M059J (cell line): ENCODE measurements around the gene GART. TPM values are rescaled to one million over a fixed set of nuclear protein-coding genes. Genes with fewer than 3 reads are reported as not detected.
"Not testable (repeated sequence)": the region's sequence is repeated elsewhere in the genome, so short reads cannot be mapped to it uniquely, and the experiment has no call there.

ENCODE experiments used
- DNase-seq: peaks from one replicate; pipeline ENCODE4 v3.0.0-alpha.2; 2012; ENCODE audit warnings: low read depth
- total RNA-seq: library from RNA; depleted of rRNA; stranded (reverse); fragments of >200 nt; shearing (Covaris generic); gene quantifications from 2 replicates; pipeline ENCODE4 v1.2.3, GENCODE V29; 2014

GART gene
- total RNA-seq, 1 experiment from 2014 or later = 114 TPM

DNA sequence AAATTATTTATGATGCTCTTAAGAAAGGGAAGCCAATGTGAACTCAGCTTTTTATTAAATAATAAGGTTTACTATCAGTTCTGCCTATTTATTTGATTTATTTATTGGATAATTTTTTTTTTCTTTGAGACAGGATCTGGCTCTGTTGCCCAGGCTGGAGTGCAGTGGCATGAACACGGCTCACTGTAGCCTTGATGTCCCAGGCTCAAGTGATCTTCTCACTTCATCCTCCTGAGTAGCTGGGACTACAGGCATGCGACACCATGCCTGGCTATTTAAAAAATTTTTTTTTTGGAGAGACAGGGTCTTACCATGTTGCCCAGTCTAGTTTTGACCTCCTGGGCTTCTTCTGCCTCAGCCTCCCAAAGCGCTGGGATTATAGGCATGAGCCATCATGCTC, 29.4 kb downstream of the GART start:
- no peak for DNase-seq

DNA sequence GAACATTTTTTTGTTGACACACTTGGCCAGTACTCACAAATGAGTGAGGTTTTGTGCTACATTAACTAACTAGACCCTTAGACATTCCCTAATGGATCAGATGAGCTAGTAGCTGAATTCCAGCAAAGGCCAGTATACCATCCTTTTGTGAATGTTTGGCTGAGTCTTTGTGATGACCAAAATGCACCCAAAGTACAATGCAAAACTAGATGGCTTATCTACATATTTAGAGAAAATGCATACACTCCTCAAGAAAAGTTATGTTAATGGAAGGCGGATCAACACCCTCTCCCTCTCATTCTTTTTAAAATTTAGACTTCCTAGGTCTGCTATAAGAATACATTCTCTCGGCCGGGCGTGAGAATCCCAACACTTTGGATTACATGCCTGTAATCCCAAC, 30.3 kb downstream of the GART start:
- no peak for DNase-seq

DNA sequence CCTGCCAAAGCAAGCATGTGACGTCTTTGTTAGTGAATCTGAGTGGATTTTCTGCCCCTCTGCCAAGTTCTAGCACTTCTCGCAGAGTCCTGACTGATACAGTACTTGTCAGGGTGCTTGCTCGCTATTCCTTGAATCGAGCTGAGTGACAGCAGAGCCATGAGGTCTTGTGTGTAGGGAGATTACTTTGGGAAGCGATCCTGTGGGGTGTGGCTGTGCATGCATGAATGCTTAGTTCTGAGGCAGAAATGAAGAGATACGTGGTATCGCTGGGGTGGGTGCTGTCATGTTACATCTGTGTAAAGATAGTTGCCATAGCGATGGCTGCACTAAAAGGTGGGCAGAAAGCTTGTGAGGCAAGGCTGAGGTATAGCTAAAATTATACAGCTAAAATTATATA, 31.1 kb downstream of the GART start:
- DNase-seq = no peak

DNA sequence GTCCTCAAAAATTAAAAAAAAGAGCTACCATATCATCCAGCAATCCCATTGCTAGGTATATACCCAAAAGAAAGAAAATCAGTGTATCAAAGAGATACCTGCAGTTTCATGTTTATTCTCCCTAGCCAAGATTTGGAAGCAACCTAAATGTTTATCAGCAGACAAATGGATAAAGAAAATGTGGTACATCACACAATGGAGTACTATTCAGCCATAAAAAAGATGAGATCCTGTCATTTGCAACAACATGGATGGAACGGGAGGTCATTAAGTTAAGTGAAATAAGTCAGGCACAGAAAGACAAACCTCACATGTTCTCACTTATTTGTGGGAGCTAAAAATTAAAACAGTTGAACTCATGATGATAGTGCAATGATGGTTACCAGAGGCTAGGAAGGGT, 34.9 kb downstream of the GART start:
- DNase-seq = not testable (repeated sequence)

DNA sequence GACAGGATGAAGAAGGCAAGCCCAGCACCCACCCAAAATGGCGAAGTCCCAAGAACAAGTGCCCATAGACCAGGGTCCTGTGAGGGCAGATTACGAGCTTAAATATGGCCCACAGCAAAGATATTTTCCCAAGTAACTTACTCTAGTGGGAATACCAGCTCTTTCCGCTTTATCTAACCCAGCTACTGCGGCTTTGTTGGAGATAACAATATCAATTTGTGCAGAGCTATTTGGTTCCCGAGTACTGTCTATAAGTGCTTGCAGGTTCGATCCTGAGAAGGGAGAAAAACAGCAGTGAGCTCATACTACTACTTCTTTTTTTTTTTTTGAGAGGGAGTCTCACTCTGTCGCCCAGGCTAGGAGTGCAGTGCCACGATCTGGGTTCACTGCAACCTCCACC, 36.1 kb downstream of the GART start:
- DNase-seq = no peak

DNA sequence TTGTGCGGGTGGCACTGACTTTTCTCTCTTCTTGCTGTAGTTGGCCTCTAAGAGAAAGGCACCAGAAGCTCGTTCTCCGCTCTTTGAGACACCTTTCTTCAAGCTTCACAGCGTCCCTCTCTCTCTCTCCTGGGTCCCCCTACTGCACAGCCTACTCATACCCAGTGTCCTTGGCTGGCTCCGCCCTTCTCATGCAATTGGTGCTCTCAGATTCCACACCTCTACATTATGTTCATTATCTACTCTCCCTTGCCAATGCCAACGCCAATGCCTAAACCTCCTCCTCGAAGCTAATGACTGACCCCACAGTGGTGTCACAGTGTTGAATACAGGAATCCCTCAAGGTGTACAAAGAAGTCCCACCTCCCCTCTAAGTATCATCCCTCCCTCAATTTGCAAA, 45.6 kb downstream of the GART start:
- no peak for DNase-seq

DNA sequence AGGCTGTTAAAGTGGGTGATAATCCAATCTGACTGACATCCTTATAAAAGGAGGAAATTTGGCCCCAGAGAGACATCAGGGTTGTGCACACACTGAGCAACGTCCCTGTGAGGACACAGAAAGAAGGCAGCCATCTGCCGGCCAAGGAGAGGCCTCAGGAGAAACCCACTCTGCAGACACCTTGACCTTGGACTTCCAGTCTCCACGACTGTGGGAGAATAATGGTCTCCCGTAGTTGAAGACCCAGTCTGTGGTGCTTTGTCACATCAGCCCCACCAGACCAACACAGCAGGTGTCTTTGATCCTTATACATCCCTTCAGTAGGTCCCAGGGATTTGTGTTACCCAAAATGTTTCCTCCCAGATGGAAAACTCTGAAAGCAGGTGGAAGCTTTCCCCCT, 46.2 kb downstream of the GART start:
- no peak for DNase-seq

DNA sequence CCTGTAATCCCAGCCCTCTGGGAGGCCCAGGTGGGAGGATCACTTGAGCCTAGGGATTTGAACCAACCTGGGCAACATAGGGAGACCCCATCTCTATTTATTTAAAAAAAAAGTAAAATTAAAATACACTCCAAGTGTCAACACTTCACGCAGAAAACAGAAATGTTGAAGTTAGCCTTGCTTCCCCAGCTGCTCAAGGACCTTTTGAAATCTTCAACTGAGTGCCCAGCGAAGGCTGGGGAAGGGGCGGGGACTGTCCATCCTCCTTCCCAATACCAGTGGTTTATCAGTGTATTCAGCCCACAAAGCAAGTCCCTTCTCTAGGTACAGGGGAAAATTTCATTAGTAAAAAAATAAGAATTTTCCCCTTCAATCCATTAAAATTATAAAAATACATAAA, 48.2 kb downstream of the GART start:
- no peak for DNase-seq

DNA sequence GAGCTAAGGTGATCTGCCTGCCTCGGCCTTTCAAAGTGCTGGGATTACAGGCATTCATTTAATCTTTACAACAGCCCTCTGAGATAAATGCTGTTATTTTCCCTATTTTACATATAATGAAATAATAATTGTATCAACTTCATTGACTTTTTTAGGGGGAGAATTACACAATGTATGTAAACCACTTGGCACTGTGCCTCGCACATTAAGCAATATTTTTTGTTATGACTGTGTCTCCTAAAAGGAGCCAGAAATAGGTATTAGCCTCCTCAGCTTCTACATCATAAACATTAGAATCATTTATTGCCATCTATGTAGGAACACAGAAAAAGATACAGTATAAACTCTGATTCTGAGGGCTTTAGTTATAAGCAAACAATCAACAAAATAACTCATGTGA, 49.3 kb downstream of the GART start:
- DNase-seq = peak; percentile 10

DNA sequence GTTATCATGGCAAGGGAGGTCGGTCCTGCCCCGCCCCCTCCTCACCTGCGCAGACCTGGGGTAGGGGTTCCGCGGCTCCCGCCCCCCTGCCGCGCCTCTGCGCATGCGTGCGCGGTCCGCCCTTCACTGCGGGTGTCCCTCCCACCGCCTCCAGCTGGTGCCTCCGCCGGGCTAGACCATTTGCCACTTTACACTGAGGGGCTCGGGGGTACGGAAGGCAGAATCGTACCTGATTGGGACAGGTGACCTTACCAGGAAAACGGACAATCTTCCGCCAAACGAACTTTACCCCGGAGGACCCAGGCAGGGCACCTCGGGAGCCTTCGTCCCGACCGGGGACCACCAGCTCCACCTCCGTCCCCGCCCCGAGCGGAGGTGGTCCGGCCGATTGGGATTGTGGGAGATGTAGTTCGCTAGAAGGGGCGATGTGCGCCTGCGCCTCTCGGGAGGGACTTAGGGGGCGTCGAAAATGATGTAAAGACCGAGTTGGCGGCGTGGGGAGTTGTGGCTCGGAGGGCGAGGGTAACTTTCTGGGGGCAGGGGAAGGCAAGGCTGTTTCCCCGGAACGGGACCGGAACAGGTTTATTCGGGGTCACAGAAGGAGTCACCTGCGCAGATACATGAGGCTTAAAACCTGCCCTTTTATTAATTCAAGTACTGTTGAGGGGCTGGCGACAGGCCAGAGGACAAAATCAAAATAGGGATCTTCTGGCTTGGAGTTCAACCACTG, 50.4 kb downstream of the GART start, which contains the start of gene DNAJC28:
TSS of gene DNAJC28 (minus strand) at position 344 of the 730 bp plus-strand sequence. CDS start 2,323 bp downstream, outside the sequence.
- DNase-seq = peak; percentile 90

DNA sequence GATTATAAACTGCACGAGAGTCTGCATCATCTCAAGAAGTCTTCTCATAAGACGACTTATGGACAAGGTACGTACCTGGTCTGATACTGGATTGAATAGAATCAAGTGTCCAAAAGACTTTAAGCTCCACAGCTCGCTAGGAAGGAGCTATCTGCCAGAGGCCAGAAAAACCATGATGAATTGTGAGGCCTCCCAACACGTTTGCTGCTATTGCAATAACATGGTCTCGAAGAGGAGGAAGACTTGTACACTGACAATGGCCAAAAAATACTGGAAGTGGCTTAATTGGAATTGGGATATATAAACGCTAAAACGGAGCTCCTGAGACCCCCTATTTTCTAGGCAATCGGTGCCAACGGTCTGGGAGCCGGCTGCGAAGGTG, 50.9 kb downstream of the GART start:
- DNase-seq = peak; percentile 17

DNA sequence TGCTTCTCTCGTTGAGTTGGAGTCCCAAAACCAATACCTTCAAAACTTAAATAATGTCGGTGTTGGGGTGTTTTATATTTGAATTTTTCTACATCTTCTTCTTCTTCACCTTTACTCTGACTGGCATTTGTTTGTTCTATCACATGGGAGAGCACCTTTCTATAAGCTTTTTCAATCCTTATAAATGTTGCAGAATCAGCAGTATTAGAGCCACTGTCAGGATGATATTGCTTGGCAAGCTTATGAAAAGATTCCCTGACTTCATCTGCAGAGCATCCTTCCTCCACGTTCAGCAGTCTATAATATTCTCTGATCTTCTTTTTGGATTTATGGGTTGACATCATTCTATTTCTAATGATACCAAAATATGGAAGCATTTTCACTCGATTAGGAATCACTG, 53.0 kb downstream of the GART start:
- no peak for DNase-seq

DNA sequence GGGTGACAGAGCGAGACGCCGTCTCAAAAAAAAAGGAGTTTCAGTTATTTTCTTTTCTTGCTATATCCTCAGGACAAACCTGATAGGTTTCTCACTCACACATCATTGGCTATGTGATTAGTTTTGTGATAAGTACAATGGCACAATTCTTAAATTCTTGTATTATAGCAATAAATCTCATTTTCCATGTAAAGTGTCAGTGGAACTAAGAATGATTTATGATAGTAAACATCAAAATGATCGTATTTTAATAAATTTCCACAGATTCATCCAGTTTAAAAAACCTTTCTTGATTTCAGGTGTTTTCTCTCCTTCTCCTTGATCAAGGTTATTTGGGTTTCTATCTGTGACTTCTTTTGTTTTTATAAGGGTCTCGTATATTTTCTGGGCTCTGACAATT, 53.9 kb downstream of the GART start:
- DNase-seq = no peak

DNA sequence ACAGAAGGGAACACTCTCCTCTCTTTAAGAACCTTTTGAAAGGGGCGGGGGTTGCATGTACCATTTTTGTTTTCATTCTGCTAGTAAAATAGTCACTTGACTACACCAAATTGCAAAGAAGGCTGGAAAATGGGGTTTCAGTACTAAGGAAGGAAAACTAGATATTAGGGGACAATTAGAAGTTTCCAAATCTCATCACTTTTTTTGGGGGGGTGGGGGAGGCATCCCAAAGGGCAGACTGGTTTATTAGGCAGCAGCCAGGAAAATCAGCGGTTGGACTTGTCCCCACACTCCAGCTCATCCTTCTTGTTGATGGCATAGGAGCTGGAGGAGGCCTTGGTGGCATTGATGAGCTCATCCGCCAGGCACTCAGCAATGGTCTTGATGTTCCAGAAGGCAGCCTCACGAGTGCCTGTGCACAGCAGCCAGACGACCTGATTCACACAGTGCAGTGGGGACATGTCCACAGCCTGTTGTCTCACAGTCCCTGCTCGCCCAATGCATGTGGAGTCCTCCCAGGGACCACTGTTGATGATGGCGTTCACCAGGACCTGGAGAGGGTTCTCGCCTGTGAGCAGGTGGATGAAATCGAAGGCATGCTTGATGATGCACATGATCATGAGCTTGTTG, 60.5 kb downstream of the GART start:
- DNase-seq = peak; percentile 29

DNA sequence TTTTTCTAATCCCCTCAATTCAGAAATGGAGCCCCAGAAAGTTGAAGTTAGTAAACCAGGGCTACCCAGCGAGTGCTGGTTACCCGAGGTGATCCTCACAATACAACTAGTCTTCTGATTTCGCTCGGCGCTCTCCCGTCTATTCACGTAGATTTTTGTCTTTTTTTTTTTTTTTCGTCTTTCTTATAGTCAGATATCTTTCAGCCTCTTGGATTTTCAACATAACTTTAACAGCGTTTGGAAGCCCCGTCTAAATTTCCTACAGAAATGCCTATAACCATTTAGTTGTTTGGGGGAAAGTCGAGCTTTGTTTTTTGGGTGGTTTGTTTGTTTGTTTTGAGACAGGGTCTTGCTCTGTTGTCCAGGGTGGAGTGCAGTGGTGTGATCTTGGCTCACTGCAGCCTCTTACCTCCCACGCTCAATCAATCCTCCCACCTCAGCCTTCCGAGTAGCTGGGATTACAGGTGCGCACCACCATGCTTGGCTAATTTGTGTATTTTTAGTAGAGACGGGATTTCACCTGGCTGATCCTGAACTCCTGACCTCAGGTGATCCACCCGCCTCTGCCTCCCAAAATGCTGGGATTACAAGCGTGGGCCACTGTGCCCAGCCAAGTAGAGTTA, 61.3 kb downstream of the GART start:
- no peak for DNase-seq

DNA sequence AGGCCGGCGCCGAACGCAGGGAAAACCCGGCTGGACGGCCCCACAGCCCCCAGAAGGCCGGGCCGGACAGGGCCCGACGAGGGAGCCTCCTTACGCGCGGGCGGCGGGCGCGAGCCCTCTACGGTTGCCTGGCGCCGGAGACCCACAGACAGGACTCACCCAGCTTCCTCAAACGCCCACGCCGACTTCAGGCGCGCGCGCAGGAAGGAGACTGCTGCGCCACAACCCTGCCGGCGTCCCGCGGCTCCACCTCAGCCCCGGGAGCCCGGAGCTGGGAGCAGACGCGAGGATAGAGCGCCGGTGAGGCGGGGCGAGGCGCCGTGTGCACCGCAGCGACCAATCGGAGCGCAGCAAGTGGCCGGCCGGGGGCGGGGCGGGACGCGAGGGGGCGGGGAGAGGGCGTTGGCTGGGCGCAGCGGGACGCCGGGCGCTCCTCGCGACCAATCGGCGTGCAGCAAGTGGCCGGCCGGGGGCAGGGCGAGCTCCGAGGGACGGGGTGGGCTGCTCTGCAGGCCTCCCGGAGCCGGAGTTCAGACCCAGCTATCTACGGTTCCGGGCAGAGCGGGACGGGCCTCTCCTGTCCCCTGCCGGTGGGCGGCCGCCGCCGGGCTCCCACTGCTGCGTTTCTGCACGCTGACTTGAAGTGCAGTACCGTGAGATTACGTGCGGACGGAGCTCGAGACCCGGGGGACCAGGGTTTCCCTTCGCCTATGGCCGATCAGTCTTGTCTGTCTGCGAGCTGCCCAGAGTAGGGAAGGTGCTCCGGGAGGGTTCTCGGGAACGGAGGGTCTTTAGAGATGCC, 62.0 kb downstream of the GART start, which contains the start of gene TMEM50B:
TSS of gene TMEM50B (minus strand) at position 296 of the 802 bp plus-strand sequence. CDS start 11,089 bp downstream, outside the sequence.
- DNase-seq = peak; percentile 94

DNA sequence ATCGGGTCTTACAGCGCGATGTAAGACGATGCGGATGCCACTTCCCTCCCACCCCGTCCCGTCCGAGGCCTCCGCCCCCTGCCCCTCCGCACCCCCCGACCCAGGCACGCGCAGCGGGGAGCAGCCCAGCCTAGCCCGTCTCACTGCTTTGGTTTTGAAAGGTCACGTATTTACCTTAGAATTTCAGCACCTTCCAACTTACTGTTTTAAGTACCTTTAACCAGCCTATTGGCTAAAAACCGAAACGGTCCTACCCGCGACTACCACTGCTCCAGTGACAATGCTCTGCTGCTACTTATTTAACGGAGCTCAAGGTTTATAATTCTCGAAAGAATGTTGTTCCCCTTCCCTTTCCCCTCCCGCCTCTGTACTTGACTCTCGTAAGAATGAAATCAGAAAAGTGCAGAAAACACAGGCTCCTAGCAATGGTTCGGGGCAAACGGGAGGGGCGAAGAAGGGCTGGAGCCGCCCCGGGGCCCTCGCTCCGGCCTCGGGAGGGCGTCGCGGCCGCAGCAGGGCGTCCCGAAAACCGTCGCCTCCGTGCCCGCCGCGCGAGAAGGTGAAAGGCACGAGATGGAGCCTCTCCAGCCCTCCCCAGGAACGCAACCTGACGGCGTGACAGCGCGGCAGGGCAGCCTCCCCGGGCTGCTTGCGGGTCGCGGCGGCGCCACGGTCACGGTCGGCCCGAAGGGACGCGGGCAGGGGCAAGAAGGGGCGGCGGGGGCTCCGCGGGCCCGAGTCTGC, 62.8 kb downstream of the GART start:
- DNase-seq = peak; percentile 59

DNA sequence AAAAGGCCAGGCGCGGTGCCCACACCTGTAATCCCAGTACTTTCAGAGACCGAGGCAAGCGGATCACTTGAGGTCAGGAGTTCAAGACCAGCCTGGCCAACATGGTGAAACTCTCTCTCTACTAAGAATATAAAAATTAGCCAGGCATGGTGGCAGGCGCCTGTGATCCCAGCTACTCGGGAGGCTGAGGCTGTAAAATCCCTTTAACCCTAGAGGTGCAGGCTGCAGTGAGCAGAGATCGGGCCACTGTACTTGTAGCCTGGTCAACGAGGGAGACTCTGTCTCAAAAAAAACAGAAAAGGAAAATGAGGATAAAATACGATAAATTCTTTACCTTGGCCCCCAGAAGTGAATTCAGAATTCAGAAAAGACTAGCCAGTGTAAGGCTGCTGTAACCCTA, 63.7 kb downstream of the GART start:
- DNase-seq = no peak

DNA sequence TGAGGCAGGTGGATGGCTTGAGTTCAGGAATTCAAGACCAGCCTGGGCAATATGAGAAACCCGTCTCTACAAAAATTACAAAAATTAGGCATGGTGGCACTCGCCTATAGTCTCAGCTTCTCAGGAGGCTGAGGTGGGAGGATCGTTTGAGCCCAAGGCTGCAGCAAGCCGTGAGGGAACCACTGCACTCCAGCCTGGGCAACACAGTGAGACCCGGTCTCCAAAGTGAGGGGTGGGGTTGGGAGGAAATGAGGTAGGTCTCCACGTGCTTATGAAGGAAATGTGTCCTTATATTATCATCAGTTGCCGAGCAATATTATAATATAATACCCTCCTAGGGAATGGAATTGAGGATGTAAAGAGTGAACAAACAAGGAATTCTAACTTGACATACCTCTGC, 64.9 kb downstream of the GART start:
- no peak for DNase-seq

DNA sequence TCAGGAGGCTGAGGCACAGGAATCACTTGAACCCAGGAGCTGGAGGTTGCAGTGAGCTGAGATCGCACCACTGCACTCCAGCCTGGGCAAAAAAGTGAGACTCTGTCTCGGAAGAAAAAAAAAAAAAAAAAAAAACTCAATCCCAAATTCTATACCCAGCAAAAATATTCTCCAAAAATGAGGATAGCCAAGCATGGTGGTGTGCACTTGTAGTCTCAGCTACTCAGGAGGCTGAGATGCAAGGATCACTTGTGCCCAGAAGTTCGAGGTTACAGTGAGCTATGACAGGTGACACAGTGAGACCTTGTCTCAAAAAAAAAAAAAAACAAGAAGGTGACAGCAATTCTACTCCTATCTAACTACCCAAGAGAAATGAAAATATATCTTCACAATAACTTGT, 68.6 kb downstream of the GART start:
- no peak for DNase-seq

DNA sequence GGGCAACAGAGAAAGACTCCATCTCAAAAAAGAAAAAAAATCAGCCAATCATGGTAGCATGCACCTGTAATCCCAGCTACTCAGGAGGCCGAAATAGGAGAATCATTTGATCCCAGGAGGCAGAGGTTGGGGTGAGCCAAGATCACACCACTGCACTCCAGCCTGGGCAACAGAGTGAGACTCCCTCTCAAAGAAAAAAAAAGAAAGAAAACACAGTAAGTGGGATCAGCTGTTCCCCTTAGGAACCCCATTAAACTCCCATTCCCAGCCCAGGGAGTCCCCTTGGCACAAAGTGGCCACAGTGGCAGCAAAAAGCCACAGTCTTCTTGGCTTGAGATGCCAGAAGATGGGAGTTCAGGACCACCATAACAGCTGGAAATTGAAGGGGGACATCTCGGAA, 71.2 kb downstream of the GART start:
- no peak for DNase-seq
